ENCODE data around the gene GTF2A1L. TPM values are rescaled to one million over a fixed set of nuclear protein-coding genes. Genes with fewer than 3 reads are reported as not detected.
A peak's percentile ranks its signal among the peaks of the same experiment; 100 is the strongest.

GTF2A1L gene
- total and polyA plus RNA-seq, 9 donors, result 0.28 to 3.4 (median 0.84) TPM; not detected in 1

DNA sequence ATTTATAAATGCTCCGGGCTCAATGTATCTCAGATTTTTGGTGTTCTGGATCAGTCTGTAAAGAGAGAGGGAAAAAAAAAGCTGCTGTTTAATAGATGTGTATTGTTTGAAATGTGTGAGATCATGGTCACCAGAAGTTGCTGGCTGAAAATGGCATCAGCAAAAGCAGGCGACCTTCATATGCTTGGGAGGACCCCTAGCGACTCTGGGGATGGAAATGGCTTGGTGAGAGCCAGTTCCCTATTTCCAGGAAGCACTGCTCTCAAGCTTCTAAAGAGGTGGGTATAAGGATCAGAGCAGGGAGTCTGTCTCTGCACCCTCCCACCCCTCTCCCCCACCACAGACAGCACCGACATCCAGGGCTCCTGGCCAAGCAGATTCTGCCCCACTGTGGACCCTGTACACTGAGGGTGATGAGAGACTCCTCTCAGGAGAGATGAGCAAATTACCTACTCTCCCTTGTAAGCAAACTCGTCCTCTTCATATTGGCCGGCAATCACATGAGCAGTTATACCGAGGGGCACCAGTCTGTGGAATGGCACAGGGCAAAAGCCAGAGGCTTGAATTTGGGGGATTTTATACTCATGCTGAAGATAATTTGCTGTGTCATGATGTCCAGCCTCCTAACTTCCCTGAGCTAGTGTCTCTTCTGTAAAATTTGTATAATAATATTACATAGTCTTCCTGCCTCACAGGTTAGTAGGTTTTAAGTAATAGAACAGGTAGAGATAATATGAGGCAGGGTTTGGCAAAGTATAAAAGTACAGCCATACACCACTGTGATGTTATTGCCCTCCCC is 108.2 kb downstream of the GTF2A1L start:
- Histone ChIP-seq H3K27me3 (ENCODE audit: control insufficient read depth, insufficient read depth, low read length) (no peaks in the 10 kb centered on the region), H3K9me3 (replicated peaks; ENCODE audit: control insufficient read depth, low read depth, low read length) (no peaks in the 10 kb centered on the region), H3K4me3 (ENCODE audit: low read length) (no peak overlapping the region), H3K36me3 (ENCODE audit: control insufficient read depth, insufficient read depth, low read length) (no peaks in the 10 kb centered on the region), H3K27ac (ENCODE audit: low read length) (no peak overlapping the region), H3K4me1 (ENCODE audit: control insufficient read depth, insufficient read depth, low read length) (no peaks in the 10 kb centered on the region)
- 50% methylated on average over 3 of the region's 7 CpGs for WGBS (ENCODE audit: insufficient coverage)
- no peak for DNase-seq

DNA sequence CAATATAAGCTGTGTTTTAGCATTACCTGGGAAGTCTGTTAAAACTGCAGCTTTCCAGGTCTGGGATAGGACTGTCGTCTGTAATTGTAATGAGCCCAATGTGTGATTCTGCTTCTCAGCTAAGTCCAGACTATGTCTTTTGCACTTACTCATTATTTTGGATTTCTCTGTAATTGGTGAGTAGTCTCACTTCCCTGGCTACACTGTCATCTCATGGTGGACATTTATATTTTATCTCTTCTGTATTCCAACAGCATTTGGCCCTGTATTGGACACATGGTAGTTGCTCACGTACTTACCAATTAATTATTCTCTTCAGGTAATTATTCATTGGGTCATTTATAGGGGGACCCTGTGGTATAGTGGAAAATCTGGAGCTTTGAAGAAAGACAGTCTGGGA is 109.9 kb downstream of the GTF2A1L start:
- no CpG with 5 or more reads among the region's 2 CpGs for WGBS (ENCODE audit: insufficient coverage)
- Histone ChIP-seq H3K27ac (ENCODE audit: low read length) (no peak overlapping the region), H3K27me3 (ENCODE audit: control insufficient read depth, insufficient read depth, low read length) (no peaks in the 10 kb centered on the region), H3K9me3 (replicated peaks; ENCODE audit: control insufficient read depth, low read depth, low read length) (no peaks in the 10 kb centered on the region), H3K4me1 (ENCODE audit: control insufficient read depth, insufficient read depth, low read length) (no peaks in the 10 kb centered on the region), H3K4me3 (ENCODE audit: low read length) (no peak overlapping the region), H3K36me3 (ENCODE audit: control insufficient read depth, insufficient read depth, low read length) (no peaks in the 10 kb centered on the region)
- peak; percentile 29 for DNase-seq

DNA sequence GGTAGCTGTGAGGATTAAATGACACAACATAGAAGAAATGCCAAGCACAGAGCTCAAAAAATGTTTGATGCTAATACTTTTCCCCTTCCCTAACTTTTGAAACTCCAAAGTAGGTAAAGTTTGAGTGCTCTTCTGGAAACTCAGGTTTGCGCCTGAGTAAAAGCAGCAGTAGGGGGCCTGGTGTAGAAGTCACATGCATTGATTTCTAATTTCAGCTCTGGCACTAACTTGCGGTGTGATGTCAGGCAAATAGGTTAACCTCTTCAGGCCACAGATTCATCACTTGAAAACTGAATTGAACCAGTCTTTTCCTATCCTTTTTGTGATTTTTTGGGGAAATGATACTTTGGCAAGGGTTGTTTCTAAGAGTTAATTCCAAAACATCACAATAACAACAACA is 110.6 kb downstream of the GTF2A1L start:
- Histone ChIP-seq H3K9me3 (replicated peaks; ENCODE audit: control insufficient read depth, low read depth, low read length) (no peaks in the 10 kb centered on the region), H3K4me3 (ENCODE audit: low read length) (no peak overlapping the region), H3K27me3 (ENCODE audit: control insufficient read depth, insufficient read depth, low read length) (no peaks in the 10 kb centered on the region), H3K36me3 (ENCODE audit: control insufficient read depth, insufficient read depth, low read length) (no peaks in the 10 kb centered on the region), H3K4me1 (ENCODE audit: control insufficient read depth, insufficient read depth, low read length) (peaks cover 2% of the 10 kb centered on the region), H3K27ac (ENCODE audit: low read length) (no peak overlapping the region)
- no peak for DNase-seq
- 60% methylated on average over 1 of the region's 2 CpGs for WGBS (ENCODE audit: insufficient coverage)

DNA sequence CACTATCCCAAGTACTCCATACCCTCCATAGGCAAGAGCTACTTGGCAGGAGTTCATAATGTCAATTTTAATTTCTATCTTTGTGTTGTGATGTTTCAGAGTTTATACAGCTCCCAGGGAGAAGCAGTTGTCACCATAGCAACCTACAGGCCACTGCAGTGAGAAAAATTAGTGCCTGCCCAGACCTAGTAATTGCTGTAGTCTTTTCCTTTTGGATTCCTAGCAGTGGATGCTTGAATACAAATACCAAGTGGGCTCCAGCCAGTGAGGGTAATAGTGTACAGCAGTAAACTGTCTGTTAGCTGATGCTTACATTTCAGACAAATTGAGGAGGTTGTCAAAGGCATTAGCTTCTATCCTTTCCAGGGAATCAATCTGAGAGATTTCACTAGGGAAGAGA is 111.2 kb downstream of the GTF2A1L start:
- DNase-seq, result no peak
- H3K4me1 ChIP-seq (ENCODE audit: control insufficient read depth, insufficient read depth, low read length), result peaks cover 2% of the 10 kb centered on the region
- no peak overlapping the region for H3K4me3 ChIP-seq (ENCODE audit: low read length)
- H3K27me3 ChIP-seq (ENCODE audit: control insufficient read depth, insufficient read depth, low read length), result no peaks in the 10 kb centered on the region
- H3K9me3 ChIP-seq (replicated peaks; ENCODE audit: control insufficient read depth, low read depth, low read length), result no peaks in the 10 kb centered on the region
- H3K27ac ChIP-seq (ENCODE audit: low read length), result no peak overlapping the region
- H3K36me3 ChIP-seq (ENCODE audit: control insufficient read depth, insufficient read depth, low read length), result no peaks in the 10 kb centered on the region

Other genes with a start within 250 kb of the GTF2A1L start
- gene PPP1R21, start 177.1 kb upstream of the GTF2A1L start, total RNA-seq, result 18.6 TPM
- gene PPP1R21, start 177.1 kb upstream of the GTF2A1L start, polyA plus RNA-seq (ENCODE audit: insufficient read depth in 1 of 8, insufficient read length in 8 of 8, low replicate concordance in 1 of 8), result 10 to 100 TPM; 15.8 to 19.7 (median 16.7) TPM
- 10.0 TPM for gene STON1, start 87.7 kb upstream of the GTF2A1L start, total RNA-seq
- gene STON1, start 87.7 kb upstream of the GTF2A1L start, polyA plus RNA-seq (ENCODE audit: insufficient read depth in 1 of 8, insufficient read length in 8 of 8, low replicate concordance in 1 of 8), result 10 to 100 TPM in 5 of 8 donors, 1 to 10 TPM in 3; 8.8 to 12.9 (median 10.1) TPM
- 0.44 TPM for gene LHCGR, start 137.9 kb downstream of the GTF2A1L start, total RNA-seq
- under 1 TPM; 0.04 to 0.33 (median 0.11) TPM for gene LHCGR, start 137.9 kb downstream of the GTF2A1L start, polyA plus RNA-seq (ENCODE audit: insufficient read depth in 1 of 8, insufficient read length in 8 of 8, low replicate concordance in 1 of 8)

Data from muscle of leg (tissue), 11 donors.